ENCODE results near the gene HSF5. TPM values are rescaled to one million over a fixed set of nuclear protein-coding genes. Genes with fewer than 3 reads are reported as not detected.

HSF5 gene
- total RNA-seq, 6 experiments from 2014 or later: 0.06 to 0.18 (median 0.10) TPM; not detected in 1

GRCh38 chr17:58534901-58535421 lies 46.8 kb upstream of the HSF5 start:
- peak in 2 of 3 donors; percentile 63 to 80 for DNase-seq
- TF ChIP-seq CTCF (IDR thresholded peaks at IDR 0.05) (no peak), POLR2A (IDR thresholded peaks at IDR 0.05) (peak; percentile 16)
- peak; percentile 34 to 59 (median 46) for ATAC-seq

DNA sequence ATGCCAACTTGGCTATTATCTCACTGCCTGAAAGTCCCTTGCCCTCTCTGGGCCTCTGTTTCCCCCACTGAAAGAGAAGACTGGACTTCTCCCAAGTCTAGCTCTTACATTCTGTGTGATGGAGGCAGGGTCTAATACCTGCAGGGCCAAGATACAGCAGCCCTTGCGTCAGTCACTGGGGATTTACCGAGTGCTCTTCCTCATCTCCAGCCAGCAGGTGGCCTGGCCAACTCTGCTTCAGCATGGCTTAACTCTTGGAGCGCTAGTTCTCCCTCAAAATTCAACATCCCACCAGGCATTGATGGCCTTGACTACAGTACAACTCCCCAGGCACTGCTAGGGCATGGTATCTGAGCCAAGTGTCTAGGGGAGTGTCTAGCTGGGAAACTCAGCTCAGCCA lies 46.1 kb upstream of the HSF5 start:
- H3K36me3 ChIP-seq: no peaks in the 10 kb centered on the region
- no CpG with 5 or more reads among the region's 3 CpGs for WGBS (ENCODE audit: insufficient coverage, low coverage, low lambda C conversion rate, missing lambda C conversion rate)
- ATAC-seq (peak in 1 of 4 donors; percentile 52), DNase-seq (no peak)
- TF ChIP-seq CTCF (IDR thresholded peaks at IDR 0.05) (peak in 1 of 4 donors; percentile 18), POLR2A (IDR thresholded peaks at IDR 0.05) (no peak)
- intact Hi-C loops (cut with DNase I): no loop called here
- no peaks in the 10 kb centered on the region for H3K9me3 ChIP-seq
- H3K27ac ChIP-seq: peak overlapping the region in 1 of 3 donors; percentile 72
- no peak overlapping the region for H3K4me3 ChIP-seq
- H3K4me1 ChIP-seq: peaks cover 0 to 47% (median 15%) of the 10 kb centered on the region in 4 donors
- no peaks in the 10 kb centered on the region for H3K27me3 ChIP-seq

More at GRCh38 chr17:58534901-58535421, 46.8 kb upstream of the HSF5 start:
- WGBS (ENCODE audit: insufficient coverage, low coverage, low lambda C conversion rate, missing lambda C conversion rate): 70% methylated on average over 2 of the region's 4 CpGs
- H3K27ac ChIP-seq: peak overlapping the region; percentile 28 to 72 (median 41)
- H3K9me3 ChIP-seq: no peaks in the 10 kb centered on the region
- no peaks in the 10 kb centered on the region for H3K27me3 ChIP-seq
- intact Hi-C loops (cut with DNase I): no loop called here
- H3K4me1 ChIP-seq: peaks cover 0 to 43% (median 15%) of the 10 kb centered on the region in 4 donors
- no peak overlapping the region for H3K4me3 ChIP-seq
- H3K36me3 ChIP-seq: no peaks in the 10 kb centered on the region

GRCh38 chr17:58533616-58534188 lies 45.5 kb upstream of the HSF5 start:
- ATAC-seq (no peak), DNase-seq (no peak)
- Histone ChIP-seq H3K27ac (no peak overlapping the region), H3K9me3 (no peaks in the 10 kb centered on the region), H3K36me3 (no peaks in the 10 kb centered on the region), H3K27me3 (no peaks in the 10 kb centered on the region), H3K4me1 (peaks cover 0 to 47% (median 15%) of the 10 kb centered on the region in 4 donors), H3K4me3 (no peak overlapping the region)
- TF ChIP-seq POLR2A (IDR thresholded peaks at IDR 0.05) (no peak), CTCF (IDR thresholded peaks at IDR 0.05) (no peak)
- intact Hi-C loops (cut with DNase I): no loop called here
- WGBS (ENCODE audit: insufficient coverage, low coverage, low lambda C conversion rate, missing lambda C conversion rate): 93% methylated on average over 2 of the region's 5 CpGs

- no peak for TF ChIP-seq POLR2A (IDR thresholded peaks at IDR 0.05)
- no peak for TF ChIP-seq CTCF (IDR thresholded peaks at IDR 0.05)
- Histone ChIP-seq H3K4me3 (peak overlapping the region; percentile 49 to 68 (median 54)), H3K36me3 (no peaks in the 10 kb centered on the region), H3K4me1 (peaks cover 0 to 47% (median 15%) of the 10 kb centered on the region in 4 donors), H3K27ac (no peak overlapping the region), H3K27me3 (no peaks in the 10 kb centered on the region), H3K9me3 (no peaks in the 10 kb centered on the region)
- ATAC-seq (no peak), DNase-seq (no peak)
- intact Hi-C loops (cut with DNase I): no loop called here
- WGBS (ENCODE audit: insufficient coverage, low coverage, low lambda C conversion rate, missing lambda C conversion rate): no CpG with 5 or more reads among the region's 3 CpGs
These were observed 44.3 kb upstream of the HSF5 start for GRCh38 chr17:58532555-58532951.
